Breast epithelium (tissue), 3 donors: ENCODE measurements around the gene ZSWIM4.

ENCODE experiments used
- CTCF ChIP-seq, 3 donors: fragments of 450-650 bp; IDR thresholded peaks; one replicate each; pipeline ENCODE4 v1.5.1; 2016 to 2017; ENCODE audit warnings: antibody characterized with exemption in 3 of 3, mild to moderate bottlenecking in 3 of 3, moderate library complexity in 3 of 3
- POLR2A ChIP-seq: fragments of 450-650 bp; IDR thresholded peaks from one replicate; pipeline ENCODE4 v1.6.1; 2016; ENCODE audit warnings: antibody characterized with exemption, mild to moderate bottlenecking, moderate library complexity
- POLR2AphosphoS5 ChIP-seq, 3 donors: sonication (generic); formaldehyde crosslinking; IDR thresholded peaks; one replicate each; pipeline ENCODE4 v1.6.1; 2017; ENCODE audit warnings: antibody characterized with exemption in 3 of 3

GRCh38 chr19:13842291-13843103 is 47.3 kb downstream of the ZSWIM4 start:
- no peak for TF ChIP-seq CTCF (IDR thresholded peaks at IDR 0.05)
- TF ChIP-seq POLR2A: no peak
- TF ChIP-seq POLR2AphosphoS5 (IDR thresholded peaks at IDR 0.05): peak; percentile 69 to 94 (median 73)
